Stimulated activated CD8-positive, alpha-beta memory T cell treated with anti-CD3 and anti-CD28 coated beads, Interleukin-12 subunit alpha, Interleukin-12 subunit beta, amount 100 ng/mL, for 1 hour (primary cell): Measurements from ENCODE around the gene BCL7B.
"Not testable (repeated sequence)": the region's sequence is repeated elsewhere in the genome, so short reads cannot be mapped to it uniquely, and the experiment has no call there.

ENCODE experiments used
- DNase-seq: peaks from one replicate; pipeline ENCODE4 v3.0.0-alpha.2; 2020; ENCODE audit warnings: low read depth

The BCL7B gene

GRCh38 chr7:73495507-73495906 lies 62.0 kb downstream of the BCL7B start:
- not testable (repeated sequence) for DNase-seq

GRCh38 chr7:73489976-73490375 lies 67.5 kb downstream of the BCL7B start:
- no peak for DNase-seq

GRCh38 chr7:73487486-73487885 lies 70.0 kb downstream of the BCL7B start:
- DNase-seq: no peak
